Activated CD4-positive, alpha-beta T cell treated with anti-CD3 and anti-CD28 coated beads, Interleukin-2, Interleukin-4, amounts not matched to agents 100 ng/mL and 50 ng/mL, durations not matched to agents 16 hours and 8 hours (primary cell): Measurements from ENCODE around the gene C2.
"Not testable (repeated sequence)": the region's sequence is repeated elsewhere in the genome, so short reads cannot be mapped to it uniquely, and the experiment has no call there.

Source experiments
- DNase-seq: peaks from one replicate; pipeline ENCODE4 v3.0.0-alpha.2; 2020; ENCODE audit warnings: low spot score

C2 gene

GRCh38 chr6:31899215-31899614 lies 28.3 kb upstream of the C2 start:
- DNase-seq = no peak

- DNase-seq = no peak
Observed at GRCh38 chr6:31899882-31900722, 27.4 kb upstream of the C2 start.

GRCh38 chr6:31900917-31901414 lies 26.6 kb upstream of the C2 start:
- DNase-seq = no peak

GRCh38 chr6:31901415-31901952 lies 26.0 kb upstream of the C2 start:
- peak; percentile 38 for DNase-seq

GRCh38 chr6:31901953-31902643 lies 25.4 kb upstream of the C2 start, which contains the start of gene ZBTB12:
Gene ZBTB12, minus strand, starts transcription at chr6:31902086. Its CDS starts 781 bp downstream, at chr6:31901305.
- peak; percentile 86 for DNase-seq

GRCh38 chr6:31903957-31904356 lies 23.6 kb upstream of the C2 start:
- no peak for DNase-seq

- DNase-seq = no peak
Observed at GRCh38 chr6:31905041-31905440, 22.5 kb upstream of the C2 start.

GRCh38 chr6:31906122-31906521 lies 21.4 kb upstream of the C2 start:
- DNase-seq = no peak

- DNase-seq = not testable (repeated sequence)
Observed at GRCh38 chr6:31906727-31907126, 20.8 kb upstream of the C2 start.

GRCh38 chr6:31907158-31907813 lies 20.2 kb upstream of the C2 start:
- DNase-seq = no peak

- DNase-seq = not testable (repeated sequence)
Observed at GRCh38 chr6:31908255-31908654, 19.3 kb upstream of the C2 start.

GRCh38 chr6:31908791-31909190 lies 18.7 kb upstream of the C2 start:
- peak; percentile 58 for DNase-seq

GRCh38 chr6:31909298-31909697 lies 18.2 kb upstream of the C2 start:
- DNase-seq = not testable (repeated sequence)

GRCh38 chr6:31911826-31912585 lies 15.5 kb upstream of the C2 start:
- no peak for DNase-seq

- DNase-seq = no peak
Observed at GRCh38 chr6:31915351-31915750, 12.2 kb upstream of the C2 start.

- no peak for DNase-seq
Observed at GRCh38 chr6:31915756-31916155, 11.8 kb upstream of the C2 start.

GRCh38 chr6:31918069-31918720 lies 9.3 kb upstream of the C2 start:
- no peak for DNase-seq

- no peak for DNase-seq
Observed at GRCh38 chr6:31919624-31920303, 7.8 kb upstream of the C2 start.

GRCh38 chr6:31920811-31921210 lies 6.7 kb upstream of the C2 start:
- no peak for DNase-seq

GRCh38 chr6:31922942-31923341 lies 4.6 kb upstream of the C2 start:
- DNase-seq = peak; percentile 31
